GM19438 (cell line): ENCODE measurements around the gene RINT1.
"Not testable (repeated sequence)": the region's sequence is repeated elsewhere in the genome, so short reads cannot be mapped to it uniquely, and the experiment has no call there.

Experiments used
- ATAC-seq: cut with Tn5 transposase; IDR thresholded peaks from one replicate; pipeline ENCODE4 v1.9.1; 2021; ENCODE audit warnings: low read depth; ENCODE audit not compliant: unreplicated experiment

The RINT1 gene

DNA sequence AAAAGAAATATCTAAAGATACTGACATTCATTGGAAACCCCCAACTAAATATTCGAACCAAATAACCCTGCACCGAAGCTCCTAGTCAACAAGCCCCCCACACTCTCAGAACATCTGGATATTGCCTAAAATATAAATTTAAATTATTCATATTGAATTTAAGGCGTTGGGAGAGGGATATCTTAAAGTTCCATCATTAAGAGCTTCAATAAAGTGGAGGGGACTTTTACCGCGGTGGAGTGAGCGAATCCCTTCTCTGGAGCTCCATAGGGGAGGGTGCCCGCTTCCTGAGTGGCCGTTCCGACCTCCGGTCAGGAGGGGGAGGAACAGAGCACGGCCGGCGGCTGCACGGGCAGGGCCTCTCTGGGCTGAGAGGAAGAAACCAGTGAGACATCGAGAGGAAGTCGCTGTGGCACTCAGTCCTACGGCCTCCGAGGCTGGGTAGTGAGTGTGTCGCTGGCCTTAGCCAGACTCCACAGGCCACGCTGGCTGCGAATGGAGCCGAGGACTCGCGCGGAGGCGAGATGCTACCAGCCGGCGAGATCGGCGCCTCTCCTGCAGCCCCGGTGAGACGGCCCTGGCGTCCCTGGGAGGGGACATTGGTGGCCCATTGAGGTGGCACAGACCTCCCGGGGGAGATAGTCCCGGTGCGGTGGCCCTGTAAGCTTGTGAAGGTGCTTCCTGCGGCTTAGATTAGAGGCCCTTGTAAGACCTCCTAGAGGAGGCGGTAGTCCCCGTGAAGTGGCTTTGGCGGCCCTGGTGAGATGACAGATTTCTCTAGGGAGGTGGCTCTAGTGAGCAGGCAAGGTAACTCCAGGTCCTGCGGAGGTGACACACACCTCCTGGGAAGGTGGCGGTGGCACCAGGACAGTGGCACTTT, at the start of gene RINT1:
Gene RINT1, plus strand, starts transcription at position 410 of the 880 bp plus-strand sequence. Its CDS starts 115 bp downstream, at position 525.
- peak; percentile 91 for ATAC-seq

DNA sequence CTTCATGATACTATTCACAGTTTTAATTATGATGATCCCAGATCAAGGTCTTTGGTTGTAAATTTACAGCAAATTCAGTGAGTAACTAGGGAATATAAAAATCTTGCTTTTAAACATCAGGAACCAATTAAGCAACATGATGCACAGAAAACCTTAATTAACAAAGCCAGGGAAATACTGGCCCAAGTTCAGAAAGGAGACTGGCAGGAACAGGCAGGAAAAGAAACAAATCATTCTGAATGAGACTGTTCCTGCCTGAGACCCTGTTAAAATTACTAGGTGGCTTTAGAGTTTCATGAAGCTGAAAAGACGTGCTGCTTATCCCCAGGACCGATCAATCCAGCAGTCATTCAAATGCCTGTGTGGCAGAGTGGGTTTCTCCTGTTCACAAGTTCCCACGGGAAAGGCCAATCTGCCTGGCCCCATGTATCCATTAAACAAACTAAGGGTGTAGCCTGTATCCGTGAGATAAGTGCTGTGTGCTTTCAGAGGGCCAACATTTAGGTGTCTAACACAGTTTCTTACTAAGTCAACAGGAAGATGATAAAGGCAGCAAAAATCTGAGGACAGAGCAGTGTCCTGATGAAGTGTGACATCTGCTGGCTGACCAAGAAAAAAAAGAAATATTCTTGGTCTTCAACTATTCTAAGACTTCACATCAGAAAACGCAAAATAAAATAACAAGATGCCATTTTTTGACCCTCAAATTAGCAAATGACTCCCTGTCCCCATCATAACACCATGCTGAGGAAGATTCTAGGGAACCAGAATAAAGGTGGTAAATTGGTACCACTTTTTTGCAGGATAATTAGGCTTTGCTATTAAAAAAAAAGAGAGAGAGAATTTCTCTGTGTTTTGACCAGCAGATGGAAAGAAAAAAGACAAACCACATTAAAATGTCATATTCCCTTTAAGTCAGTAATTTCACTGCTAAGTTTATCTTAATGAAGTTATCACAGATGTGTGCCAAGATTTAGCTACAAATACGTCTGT, 44.1 kb upstream of the RINT1 start:
- no peak for ATAC-seq

- ATAC-seq: no peak
Observed at GRCh38 chr7:105489409-105489808, 42.6 kb upstream of the RINT1 start.

- no peak for ATAC-seq
Observed at GRCh38 chr7:105493196-105493922, 38.6 kb upstream of the RINT1 start.

DNA sequence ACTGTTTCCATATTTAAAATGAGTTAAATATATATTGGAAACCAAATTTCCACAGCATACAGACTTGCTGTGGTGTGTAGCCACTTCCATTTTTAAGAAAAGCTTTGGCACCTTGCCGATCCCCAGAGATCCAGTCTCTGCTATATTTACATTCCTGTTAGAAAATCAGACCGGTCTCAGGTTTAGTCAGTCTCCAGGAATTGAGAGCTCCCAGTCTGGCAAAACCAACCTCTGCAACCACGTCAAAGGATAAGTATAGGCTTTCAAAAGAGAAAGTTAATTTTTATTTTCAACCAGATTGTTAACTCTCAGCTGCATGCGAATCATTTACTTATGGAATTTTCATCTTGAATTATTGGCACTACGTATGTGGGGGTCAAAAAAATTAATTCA, 38.1 kb upstream of the RINT1 start:
- ATAC-seq: no peak

GRCh38 chr7:105496521-105496920, 35.5 kb upstream of the RINT1 start:
- no peak for ATAC-seq

DNA sequence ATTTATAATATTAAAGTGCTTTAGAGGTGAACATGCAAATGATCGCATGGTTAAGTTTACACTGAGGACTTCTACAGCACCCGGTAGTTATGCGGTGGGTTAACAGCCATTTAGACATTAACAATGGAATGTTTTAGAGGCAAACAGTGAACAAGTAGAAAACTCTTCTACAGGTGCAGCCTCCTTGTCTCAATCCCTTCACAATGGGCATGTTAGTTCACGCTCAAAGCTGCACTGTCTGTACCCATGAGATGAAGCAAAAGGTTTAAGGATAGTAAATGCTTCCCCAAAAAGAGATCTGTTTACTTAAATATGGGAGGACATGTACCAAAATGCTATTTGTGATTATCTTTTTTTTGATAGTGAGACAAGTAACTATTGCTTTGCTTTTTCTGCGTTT, 35.0 kb upstream of the RINT1 start:
- ATAC-seq: no peak

- ATAC-seq: no peak
Observed at GRCh38 chr7:105502173-105502572, 29.8 kb upstream of the RINT1 start.

DNA sequence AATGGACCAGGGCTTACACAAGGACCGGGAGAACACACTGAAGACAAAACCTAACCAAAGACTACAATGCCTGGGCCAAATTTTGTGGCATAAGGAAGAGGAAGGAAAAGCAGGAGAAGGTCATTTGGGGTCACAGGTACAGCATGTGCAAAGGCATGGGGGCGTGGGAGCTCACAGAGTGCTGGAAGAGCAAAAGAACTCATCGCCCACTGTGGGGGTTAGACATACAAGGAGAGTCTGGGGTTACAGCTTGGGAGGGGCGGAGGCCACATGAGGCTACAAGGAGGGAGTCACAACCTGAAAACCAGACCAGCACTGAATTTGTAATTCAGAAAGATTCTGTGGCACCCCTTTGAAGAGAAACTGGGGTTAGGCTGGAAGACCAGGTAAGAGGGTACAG, 19.6 kb upstream of the RINT1 start:
- ATAC-seq: no peak

GRCh38 chr7:105512926-105513526, 19.0 kb upstream of the RINT1 start:
- ATAC-seq: no peak

DNA sequence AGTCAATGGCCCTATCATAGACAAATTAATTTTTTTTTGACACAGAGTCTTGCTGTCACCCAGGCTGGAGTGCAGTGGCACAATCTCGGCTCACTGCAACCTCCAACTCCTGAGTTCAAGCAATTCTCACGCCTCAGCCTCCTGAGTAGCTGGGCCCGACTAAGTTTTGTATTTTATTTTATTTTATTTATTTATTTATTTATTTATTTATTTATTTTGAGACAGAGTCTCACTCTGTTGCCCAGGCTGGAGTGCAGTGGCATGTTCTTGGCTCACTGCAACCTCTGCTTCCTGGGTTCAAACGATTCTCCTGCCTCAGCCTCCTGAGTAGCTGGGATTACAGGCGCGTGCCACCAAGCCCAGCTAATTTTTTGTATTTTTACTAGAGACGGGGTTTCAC, 16.4 kb upstream of the RINT1 start:
- ATAC-seq: not testable (repeated sequence)

DNA sequence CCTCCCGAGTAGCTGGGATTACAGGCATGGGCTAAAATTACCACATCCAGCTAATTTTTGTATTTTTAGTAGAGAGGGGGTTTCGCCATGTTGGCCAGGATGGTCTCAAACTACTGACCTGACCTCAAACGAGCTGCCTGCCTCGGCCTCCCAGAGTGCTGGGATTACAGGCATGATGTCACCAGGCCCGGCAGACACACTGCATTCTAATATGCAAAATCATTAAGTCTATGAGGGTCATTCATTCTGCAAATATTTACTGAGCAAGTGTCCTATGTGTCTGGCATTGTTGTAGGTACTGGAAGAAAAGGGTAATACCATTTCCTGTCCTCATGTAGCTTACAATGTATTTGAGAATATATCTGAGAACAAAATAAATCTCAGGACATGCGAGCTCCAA, 12.6 kb upstream of the RINT1 start:
- no peak for ATAC-seq

- ATAC-seq: not testable (repeated sequence)
Observed at GRCh38 chr7:105520620-105521019, 11.4 kb upstream of the RINT1 start.

DNA sequence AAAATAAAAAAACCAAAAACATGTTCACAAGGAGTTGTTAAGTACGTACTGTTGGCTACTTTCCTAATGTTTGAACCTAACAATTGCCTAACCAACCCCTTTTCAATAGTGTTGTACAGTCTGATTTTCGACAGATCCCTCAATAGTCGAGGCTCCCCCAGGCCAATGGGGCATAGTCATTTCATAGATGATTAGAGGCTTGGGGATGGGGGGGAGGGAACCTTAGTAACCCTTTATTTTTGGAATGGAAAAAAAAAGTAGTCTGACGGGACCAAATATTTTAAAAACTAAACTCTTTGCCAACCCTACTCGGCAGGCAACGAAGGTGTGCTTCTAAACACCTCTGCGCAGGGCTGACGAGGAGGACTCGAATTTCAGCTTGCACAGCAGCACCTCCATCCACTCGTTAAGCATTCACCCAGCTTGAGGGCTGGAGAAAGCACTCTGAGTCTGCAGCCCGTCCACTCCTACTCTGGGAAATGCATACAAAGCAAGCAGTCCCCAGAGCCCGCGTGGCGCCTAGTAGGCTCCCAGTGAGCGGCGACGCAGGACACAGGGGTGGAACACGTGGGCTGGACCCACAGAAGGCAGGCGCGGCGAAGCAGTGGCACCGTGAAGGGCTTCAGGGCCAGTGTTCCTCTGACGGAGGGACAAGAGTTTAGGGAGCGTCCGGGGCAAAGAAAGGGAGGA, 10.8 kb upstream of the RINT1 start:
- ATAC-seq: peak; percentile 38

DNA sequence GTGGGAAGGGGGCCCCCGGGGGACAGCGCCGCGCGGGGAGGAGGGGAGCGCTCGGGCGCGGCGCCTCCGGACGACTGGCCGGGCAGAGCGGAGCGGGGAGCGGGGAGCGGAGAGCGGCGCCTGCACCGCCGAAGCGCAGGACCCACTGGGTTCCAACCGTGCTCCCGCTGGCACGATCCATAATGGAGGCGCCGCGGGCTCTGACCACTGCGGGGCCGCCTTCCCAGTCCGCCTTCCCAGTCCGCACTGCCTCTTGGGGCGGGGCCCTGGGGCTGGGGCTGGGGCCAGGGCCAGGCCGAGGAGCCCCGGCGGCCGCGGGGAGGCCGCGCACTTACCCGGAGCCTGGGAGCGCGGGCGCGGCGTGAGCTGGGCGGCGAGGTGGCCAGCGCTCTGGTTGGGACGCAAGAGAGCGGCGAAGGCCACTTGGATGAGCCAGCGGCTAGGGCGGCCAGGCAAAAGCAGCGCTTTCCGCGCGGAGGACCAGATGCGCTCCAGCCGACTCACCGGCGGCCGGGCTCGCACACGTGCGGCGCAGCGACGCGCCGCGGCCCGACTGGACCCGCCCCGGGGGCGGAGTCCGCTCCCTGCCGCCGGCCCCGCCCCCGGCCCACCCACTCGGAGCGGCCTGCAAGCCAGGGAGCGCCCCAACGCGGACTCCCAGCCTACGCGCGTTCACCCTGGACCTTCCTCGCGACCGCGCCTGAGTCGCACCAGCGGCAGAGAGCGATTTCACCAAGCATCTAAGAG, 10.1 kb upstream of the RINT1 start, which contains the start of gene PUS7:
Gene PUS7, minus strand, starts transcription at position 555 of the 747 bp plus-strand sequence. CDS start 13,759 bp downstream, outside the sequence.
- ATAC-seq: peak; percentile 87

DNA sequence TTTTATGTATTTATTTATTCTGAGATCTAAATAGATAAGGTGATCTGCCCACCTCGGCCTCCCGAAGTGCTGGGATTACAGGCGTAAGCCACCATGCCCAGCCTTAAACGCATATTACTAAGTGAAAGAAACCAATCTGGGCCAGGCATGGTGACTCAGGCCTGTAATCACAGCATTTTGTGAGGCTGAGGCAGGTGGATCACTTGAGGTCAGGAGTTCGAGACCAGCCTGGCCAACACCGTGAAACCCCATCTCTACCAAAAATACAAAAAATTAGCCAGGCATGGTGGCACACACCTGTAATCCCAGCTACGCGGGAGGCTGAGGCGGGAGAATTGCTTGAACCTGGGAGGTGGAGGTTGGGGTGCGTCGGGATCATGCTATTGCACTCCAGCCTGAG, 7.6 kb upstream of the RINT1 start:
- not testable (repeated sequence) for ATAC-seq

DNA sequence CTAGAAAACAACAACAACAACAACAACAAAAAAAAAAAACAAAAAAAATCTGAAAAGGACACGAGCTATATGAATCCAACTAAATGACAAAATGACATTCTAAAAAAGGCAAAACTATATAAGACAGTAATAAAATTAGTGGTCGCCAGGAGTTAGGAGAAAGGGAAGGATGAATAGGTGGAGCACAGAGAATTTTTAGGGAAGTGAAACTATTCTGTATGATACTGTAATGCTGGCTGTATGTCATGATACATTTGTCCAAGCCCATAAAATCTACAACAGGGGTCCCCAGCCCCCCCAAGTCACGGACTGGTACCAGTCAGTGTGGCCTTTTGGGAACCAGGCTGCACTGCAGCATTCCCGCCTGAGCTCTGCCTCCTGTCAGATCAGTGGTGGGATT, 7.2 kb upstream of the RINT1 start:
- ATAC-seq: no peak

DNA sequence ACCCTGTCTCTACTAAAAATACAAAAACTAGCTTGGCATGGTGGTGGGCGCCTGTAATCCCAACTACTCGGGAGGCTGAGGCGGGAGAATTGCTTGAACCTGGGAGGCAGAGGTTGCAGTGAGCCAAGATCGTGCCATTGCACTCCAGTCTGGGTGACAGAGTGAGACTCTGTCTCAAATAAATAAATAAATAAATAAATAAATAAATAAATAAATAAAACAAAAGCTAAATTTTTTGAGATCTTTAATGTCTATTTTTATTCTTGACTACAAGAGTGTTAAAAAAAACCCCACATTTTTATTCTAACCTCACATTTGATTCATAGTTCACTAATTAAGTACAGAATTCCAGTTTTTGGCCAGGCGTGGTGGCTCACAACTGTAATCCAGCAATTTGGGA, 4.3 kb upstream of the RINT1 start:
- not testable (repeated sequence) for ATAC-seq

- ATAC-seq: no peak
Observed at GRCh38 chr7:105530126-105530525, 1.9 kb upstream of the RINT1 start.
